Fibroblast of mammary gland (primary cell): ENCODE results near the gene TNFRSF9.

Experiments
- DNase-seq: peaks from one replicate; pipeline ENCODE4 v3.0.0-alpha.2; 2010; ENCODE audit warnings: low read depth
- H3K4me3 ChIP-seq: 2 replicates; pipeline ENCODE4 v1.5.1; 2011; ENCODE audit warnings: low read depth, mild to moderate bottlenecking, low read length, moderate library complexity; ENCODE audit not compliant: control insufficient read depth
- CTCF ChIP-seq: conservative IDR thresholded peaks from 2 replicates; pipeline ENCODE4 v1.5.1; 2011; ENCODE audit warnings: low read depth, low read length, inconsistent platforms; ENCODE audit not compliant: control insufficient read depth, insufficient read depth

Gene TNFRSF9

GRCh38 chr1:7890853-7891252 is 49.8 kb downstream of the TNFRSF9 start:
- TF ChIP-seq CTCF, result no peak

GRCh38 chr1:7888248-7889081 is 52.2 kb downstream of the TNFRSF9 start:
- no peak overlapping the region for H3K4me3 ChIP-seq
- no peak for TF ChIP-seq CTCF
- DNase-seq, result peak; percentile 83

More at GRCh38 chr1:7890853-7891252, 49.8 kb downstream of the TNFRSF9 start:
- no peak for DNase-seq
- H3K4me3 ChIP-seq, result no peak overlapping the region

GRCh38 chr1:7886405-7886745 is 54.3 kb downstream of the TNFRSF9 start:
- no peak overlapping the region for H3K4me3 ChIP-seq
- DNase-seq, result peak; percentile 10
- TF ChIP-seq CTCF, result no peak

GRCh38 chr1:7885513-7886404 is 54.9 kb downstream of the TNFRSF9 start:
- TF ChIP-seq CTCF, result no peak
- no peak for DNase-seq
- no peak overlapping the region for H3K4me3 ChIP-seq

GRCh38 chr1:7884757-7885156 is 55.9 kb downstream of the TNFRSF9 start:
- no peak overlapping the region for H3K4me3 ChIP-seq
- no peak for TF ChIP-seq CTCF
- DNase-seq, result no peak

- H3K4me3 ChIP-seq, result no peak overlapping the region
- DNase-seq, result no peak
- TF ChIP-seq CTCF, result no peak
These were observed 61.4 kb downstream of the TNFRSF9 start for GRCh38 chr1:7879228-7879627.
